Activated CD8-positive, alpha-beta memory T cell treated with anti-CD3 and anti-CD28 coated beads for 4 hours (primary cell): ENCODE data around the gene CLCN4.

ENCODE experiments used
- DNase-seq, 2 donors: peaks; one replicate each; pipeline ENCODE4 v3.0.0-alpha.2; 2020; ENCODE audit warnings: low read depth in 2 of 2

CLCN4 gene

GRCh38 chrX:10197279-10198210 lies 40.8 kb downstream of the CLCN4 start:
- DNase-seq: no peak

GRCh38 chrX:10198254-10198653 lies 41.5 kb downstream of the CLCN4 start:
- no peak for DNase-seq

- no peak for DNase-seq
These were observed 42.4 kb downstream of the CLCN4 start for GRCh38 chrX:10199212-10199611.

- DNase-seq: no peak
These were observed 46.8 kb downstream of the CLCN4 start for GRCh38 chrX:10203617-10204016.

- DNase-seq: no peak
These were observed 49.5 kb downstream of the CLCN4 start for GRCh38 chrX:10206317-10206716.

GRCh38 chrX:10208281-10208856 lies 51.6 kb downstream of the CLCN4 start:
- no peak for DNase-seq

- no peak for DNase-seq
These were observed 52.2 kb downstream of the CLCN4 start for GRCh38 chrX:10208953-10209352.

- no peak for DNase-seq
These were observed 55.6 kb downstream of the CLCN4 start for GRCh38 chrX:10212395-10212794.

GRCh38 chrX:10213716-10214115 lies 56.9 kb downstream of the CLCN4 start:
- DNase-seq: no peak

- no peak for DNase-seq
These were observed 59.4 kb downstream of the CLCN4 start for GRCh38 chrX:10216208-10216607.

GRCh38 chrX:10217198-10217597 lies 60.4 kb downstream of the CLCN4 start:
- no peak for DNase-seq

GRCh38 chrX:10221651-10222050 lies 64.9 kb downstream of the CLCN4 start:
- no peak for DNase-seq

GRCh38 chrX:10223276-10223675 lies 66.5 kb downstream of the CLCN4 start:
- DNase-seq: no peak

GRCh38 chrX:10223781-10224180 lies 67.0 kb downstream of the CLCN4 start:
- DNase-seq: no peak

- no peak for DNase-seq
These were observed 73.4 kb downstream of the CLCN4 start for GRCh38 chrX:10230222-10230621.

- no peak for DNase-seq
These were observed 74.7 kb downstream of the CLCN4 start for GRCh38 chrX:10231461-10231860.

GRCh38 chrX:10233173-10233572 lies 76.4 kb downstream of the CLCN4 start:
- no peak for DNase-seq

GRCh38 chrX:10233696-10234095 lies 76.9 kb downstream of the CLCN4 start:
- no peak for DNase-seq

GRCh38 chrX:10235851-10236250 lies 79.1 kb downstream of the CLCN4 start:
- no peak for DNase-seq

GRCh38 chrX:10237241-10237640 lies 80.5 kb downstream of the CLCN4 start:
- no peak for DNase-seq

GRCh38 chrX:10239611-10240064 lies 82.9 kb downstream of the CLCN4 start:
- DNase-seq: no peak

GRCh38 chrX:10240918-10241317 lies 84.1 kb downstream of the CLCN4 start:
- DNase-seq: no peak

GRCh38 chrX:10242026-10242425 lies 85.3 kb downstream of the CLCN4 start:
- no peak for DNase-seq
